Coronary artery (tissue), 2 donors: ENCODE results near the gene KRTAP2-3.

ENCODE experiments used
- DNase-seq: peaks from one replicate; pipeline ENCODE4 v3.0.0-alpha.2; 2017; ENCODE audit warnings: low spot score
- H3K27ac ChIP-seq, 2 donors: fragments of 200-600 bp; sonication (generic); one replicate each; pipeline ENCODE4 v1.5.1; 2016 to 2019
- H3K4me3 ChIP-seq: fragments of 200-600 bp; sonication (generic); 2 replicates; pipeline ENCODE4 v1.5.1; 2016; ENCODE audit warnings: mild to moderate bottlenecking, moderate library complexity
- TF ChIP-seq, protein P1 (sequence below): fragments of 200-600 bp; sonication (generic); IDR thresholded peaks from one replicate; pipeline ENCODE4 v1.5.1; 2019; ENCODE audit warnings: antibody characterized with exemption

Gene KRTAP2-3

GRCh38 chr17:41029633-41030245 lies 30.2 kb downstream of the KRTAP2-3 start, which contains the start of gene KRTAP1-4:
KRTAP1-4 (minus strand) TSS chr17:41030195; CDS start chr17:41030078, 117 bp downstream.
- TF ChIP-seq, protein P1, sequence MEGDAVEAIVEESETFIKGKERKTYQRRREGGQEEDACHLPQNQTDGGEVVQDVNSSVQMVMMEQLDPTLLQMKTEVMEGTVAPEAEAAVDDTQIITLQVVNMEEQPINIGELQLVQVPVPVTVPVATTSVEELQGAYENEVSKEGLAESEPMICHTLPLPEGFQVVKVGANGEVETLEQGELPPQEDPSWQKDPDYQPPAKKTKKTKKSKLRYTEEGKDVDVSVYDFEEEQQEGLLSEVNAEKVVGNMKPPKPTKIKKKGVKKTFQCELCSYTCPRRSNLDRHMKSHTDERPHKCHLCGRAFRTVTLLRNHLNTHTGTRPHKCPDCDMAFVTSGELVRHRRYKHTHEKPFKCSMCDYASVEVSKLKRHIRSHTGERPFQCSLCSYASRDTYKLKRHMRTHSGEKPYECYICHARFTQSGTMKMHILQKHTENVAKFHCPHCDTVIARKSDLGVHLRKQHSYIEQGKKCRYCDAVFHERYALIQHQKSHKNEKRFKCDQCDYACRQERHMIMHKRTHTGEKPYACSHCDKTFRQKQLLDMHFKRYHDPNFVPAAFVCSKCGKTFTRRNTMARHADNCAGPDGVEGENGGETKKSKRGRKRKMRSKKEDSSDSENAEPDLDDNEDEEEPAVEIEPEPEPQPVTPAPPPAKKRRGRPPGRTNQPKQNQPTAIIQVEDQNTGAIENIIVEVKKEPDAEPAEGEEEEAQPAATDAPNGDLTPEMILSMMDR: no peak
- no peak for DNase-seq
- H3K4me3 ChIP-seq: no peak within 1 kb of the TSS
- H3K27ac ChIP-seq: no peak within 1 kb of the TSS

DNA sequence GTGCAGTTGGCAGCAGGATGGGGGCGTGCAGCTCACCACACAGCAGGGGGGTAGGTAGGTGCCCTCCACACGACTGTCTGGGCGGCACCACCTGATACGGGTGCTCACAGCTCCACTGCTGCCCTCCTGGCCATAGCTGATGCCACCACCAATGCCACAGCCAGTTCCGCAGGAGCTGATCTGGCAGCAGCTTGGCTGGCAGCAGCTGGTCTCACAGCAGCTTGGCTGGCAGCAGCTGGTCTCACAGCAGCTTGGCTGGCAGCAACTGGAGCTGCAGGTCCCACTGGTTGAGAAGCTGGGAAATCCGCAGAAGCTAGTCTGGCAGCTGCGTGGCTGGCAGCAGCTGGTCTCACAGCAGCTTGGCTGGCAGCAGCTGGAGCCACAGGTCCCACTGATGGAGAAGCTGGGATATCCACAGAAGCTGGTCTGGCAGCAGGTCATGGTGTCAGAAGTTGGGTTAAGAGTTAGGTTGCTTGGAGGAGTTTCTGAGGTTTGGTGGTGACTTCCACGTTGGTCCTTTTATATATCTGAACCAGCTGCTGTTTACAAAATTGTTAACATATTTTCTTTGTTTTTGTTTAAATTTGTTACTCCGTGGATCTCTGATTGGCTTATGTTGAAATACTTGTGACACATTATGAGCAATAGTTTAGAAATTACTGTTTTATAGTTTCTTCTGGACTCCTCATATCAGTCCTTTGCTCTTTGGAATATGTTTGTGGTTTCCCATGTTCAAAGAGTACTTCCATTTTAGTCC lies 33.0 kb downstream of the KRTAP2-3 start, which contains the start of gene KRTAP1-5:
Gene KRTAP1-5, minus strand, starts transcription at position 494 of the 757 bp plus-strand sequence. Its CDS starts 53 bp downstream, at position 441.
- Histone ChIP-seq H3K4me3 (no peak within 1 kb of the TSS), H3K27ac (no peak within 1 kb of the TSS)
- TF ChIP-seq, protein P1: no peak
- DNase-seq: no peak

- no peak for DNase-seq
- TF ChIP-seq, protein P1: no peak
- H3K4me3 ChIP-seq: no peak overlapping the region
- no peak overlapping the region for H3K27ac ChIP-seq
These were observed 35.2 kb downstream of the KRTAP2-3 start for GRCh38 chr17:41024697-41025096.

DNA sequence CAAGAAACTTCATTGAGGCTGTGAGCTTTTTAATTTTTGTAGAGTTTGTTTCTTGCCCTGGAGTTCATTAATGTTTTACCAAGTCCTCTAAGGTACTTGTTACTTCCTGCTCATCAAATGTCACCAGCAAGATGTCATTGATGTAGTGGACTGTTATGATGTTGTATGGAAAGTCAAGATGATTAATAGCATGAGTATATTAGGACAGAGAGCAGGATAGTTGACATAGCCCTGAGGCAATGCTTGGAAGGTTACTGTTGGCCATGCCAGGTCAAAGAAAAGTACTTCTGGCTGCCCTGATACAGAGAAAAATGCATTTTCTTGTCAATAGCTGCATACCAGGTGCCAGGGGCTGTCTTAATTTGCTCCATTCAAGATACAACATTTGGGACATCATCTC lies 39.6 kb downstream of the KRTAP2-3 start:
- TF ChIP-seq, protein P1: no peak

DNA sequence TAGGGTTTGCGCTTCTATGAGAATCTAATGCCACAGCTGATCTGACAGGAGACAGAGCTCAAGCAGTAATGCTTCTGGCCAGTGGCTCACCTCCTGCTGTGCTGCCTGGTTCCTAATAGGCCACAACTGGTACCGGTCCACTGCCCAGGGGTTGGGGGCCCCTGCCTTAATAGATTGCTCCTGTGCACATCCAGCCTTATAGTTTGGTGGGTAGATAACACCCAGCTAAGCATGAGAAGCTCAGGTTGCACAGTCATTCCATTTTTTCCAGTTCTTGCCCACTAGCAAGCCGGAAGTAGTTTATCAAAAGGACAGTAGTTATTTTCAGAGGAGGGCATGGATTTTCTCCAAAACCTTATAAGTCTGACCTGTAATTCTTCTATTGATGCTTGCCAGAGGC lies 40.5 kb downstream of the KRTAP2-3 start:
- DNase-seq: no peak
- Histone ChIP-seq H3K27ac (no peak overlapping the region), H3K4me3 (no peak overlapping the region)
- TF ChIP-seq, protein P1: no peak

More for the DNA sequence above, 39.6 kb downstream of the KRTAP2-3 start:
- Histone ChIP-seq H3K27ac (no peak overlapping the region), H3K4me3 (no peak overlapping the region)
- no peak for DNase-seq

GRCh38 chr17:41018541-41018940 lies 41.4 kb downstream of the KRTAP2-3 start:
- TF ChIP-seq, protein P1: no peak
- no peak overlapping the region for H3K4me3 ChIP-seq
- DNase-seq: no peak
- H3K27ac ChIP-seq: no peak overlapping the region
